Pancreas (tissue), 10 donors: ENCODE results near the gene SPECC1L. TPM values are rescaled to one million over a fixed set of nuclear protein-coding genes. Genes with fewer than 3 reads are reported as not detected.

ENCODE experiments used
- ATAC-seq, 4 donors: fragments of 200-7000 bp; cut with Tn5 transposase; one replicate each; pipeline versions ENCODE4 v1.8.0 to v1.9.1; 2020; ENCODE audit warnings: mild to moderate bottlenecking in 4 of 4, moderate library complexity in 4 of 4
- DNase-seq, 6 donors: peaks; one replicate each; pipeline ENCODE4 v3.0.0-alpha.2; 2020
- FAIRE-seq: peaks from 2 replicates; lab custom pipeline; 2012; peaks lifted over from hg19 to GRCh38; lab: Jason Lieb, UNC
- H3K27ac ChIP-seq, 4 donors: fragments of 200-600 bp; sonication (generic); 1 replicate in 3 of 4; 2 replicates in 1 of 4; pipeline versions ENCODE4 v1.5.0 to v1.8.0; 2020
- H3K27me3 ChIP-seq, 4 donors: fragments of 200-600 bp; one replicate each; pipeline ENCODE4 v1.8.0; 2021
- H3K36me3 ChIP-seq, 3 donors: fragments of 200-600 bp; sonication (generic) in 1 of 3; one replicate each; pipeline versions ENCODE4 v1.5.0 to v1.8.0; 2020 to 2021
- H3K4me1 ChIP-seq, 3 donors: fragments of 200-600 bp; one replicate each; pipeline ENCODE4 v1.8.0; 2021
- H3K4me3 ChIP-seq, 4 donors: fragments of 200-600 bp; sonication (generic) in 2 of 4; one replicate each; pipeline versions ENCODE4 v1.5.0 to v1.8.0; 2020 to 2021
- H3K9me3 ChIP-seq, 4 donors: fragments of 200-600 bp; one replicate each; pipeline ENCODE4 v1.8.0; 2021
- WGBS, 2 donors: extraction: QIAGEN DNeasy Blood & Tissue Kit; methylation state at CpG; one replicate each; pipeline ENCODE4 v1.1.7; 2013; 5-methylcytosine and 5-hydroxymethylcytosine counted together
- intact Hi-C, 3 donors: fragments of 100-400 bp; cut with DNase I; formaldehyde crosslinking; loops; one replicate each; pipeline versions ENCODE4 v1.11.1 to v1.14.2; 2022
- polyA plus RNA-seq, 2 donors: library from polyadenylated mRNA; stranded (reverse); fragments of 200-250 nt; gene quantifications; one replicate each; pipeline ENCODE4 v1.2.3, GENCODE V29; 2013
- total RNA-seq, 6 donors: library from RNA; stranded (reverse); fragmentation: NEBNext Ultra II Directional in 4 of 6; extraction: Animal tissue kit (Norgen Biotek cat#: 25700) in 4 of 6; gene quantifications; one replicate each; pipeline versions ENCODE4 v1.2.1 to v1.2.4, GENCODE V29; 2021 to 2023
- TF ChIP-seq, protein P1 (sequence below), 4 donors: fragments of 200-600 bp; sonication (generic) in 3 of 4; IDR thresholded peaks; one replicate each; pipeline versions ENCODE4 v1.5.0 to v1.8.0; 2021; ENCODE audit warnings: antibody characterized with exemption in 4 of 4
- donor health status: healthy with polysubstance abuse.
- donor health status: DM: no; HTN: no; CAD: no; lungs with moderate emphysema.
- donor health status: DM: no; HTN: no; CAD: no.
- donor health status: control.
- donor health status: control.
- donor health status: Bipolar disorder and iron deficiency.
- donor health status: DM: yes; HTN: yes; CAD: no.
- donor health status: DM: no; HTN: no; CAD: no.
- donor health status: DM: no; HTN: no; CAD: no.
- donor health status: DM: yes; HTN: yes; CAD: no.

Gene SPECC1L
- total and polyA plus RNA-seq, 8 donors = 8.6 to 36.3 (median 26.5) TPM

DNA sequence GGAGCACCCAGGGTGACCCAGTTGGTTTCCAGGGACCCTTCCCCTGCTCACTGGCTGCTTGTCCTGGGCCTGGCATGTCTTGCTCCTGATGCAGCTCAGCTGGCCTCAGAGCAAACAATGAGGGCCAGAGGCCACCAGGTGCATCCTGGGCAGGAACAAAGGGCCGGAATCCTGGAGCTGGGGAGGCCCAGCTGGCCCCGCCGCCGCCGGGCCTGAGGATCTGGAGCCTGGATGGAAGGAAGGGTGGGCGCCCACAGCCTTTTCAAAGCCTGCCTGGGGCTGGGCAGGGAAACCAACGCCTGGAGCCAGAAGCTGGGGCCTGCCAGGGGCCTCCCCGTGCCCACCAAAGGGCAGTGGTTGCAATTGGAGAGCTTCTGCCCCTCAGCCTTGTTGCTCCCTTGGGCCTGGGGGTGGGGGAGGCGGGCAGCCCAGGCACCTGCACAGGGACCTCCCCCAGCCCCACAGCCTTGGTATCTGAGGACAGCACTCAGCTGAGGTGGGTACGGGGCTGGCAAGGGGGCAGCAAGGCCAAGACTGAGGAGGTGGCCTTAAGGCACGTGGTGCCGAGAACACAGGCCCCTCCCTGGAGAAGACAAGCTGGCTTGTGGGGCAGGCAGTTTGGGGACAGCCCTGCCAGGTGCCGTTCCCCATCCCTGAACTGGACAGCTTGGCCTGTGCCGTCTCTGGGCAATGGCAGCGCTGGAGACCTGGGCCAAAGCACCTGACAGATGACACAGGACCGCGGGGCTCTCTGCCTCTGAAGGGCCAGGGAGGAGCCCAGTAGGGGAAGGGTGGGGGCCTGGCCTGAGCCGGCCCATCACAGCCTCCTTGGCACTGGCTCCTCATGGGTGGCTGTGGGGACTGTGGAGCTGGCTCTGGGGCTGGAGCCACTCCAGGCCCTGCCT is 149.7 kb downstream of the SPECC1L start:
- H3K27ac ChIP-seq = no peak overlapping the region

DNA sequence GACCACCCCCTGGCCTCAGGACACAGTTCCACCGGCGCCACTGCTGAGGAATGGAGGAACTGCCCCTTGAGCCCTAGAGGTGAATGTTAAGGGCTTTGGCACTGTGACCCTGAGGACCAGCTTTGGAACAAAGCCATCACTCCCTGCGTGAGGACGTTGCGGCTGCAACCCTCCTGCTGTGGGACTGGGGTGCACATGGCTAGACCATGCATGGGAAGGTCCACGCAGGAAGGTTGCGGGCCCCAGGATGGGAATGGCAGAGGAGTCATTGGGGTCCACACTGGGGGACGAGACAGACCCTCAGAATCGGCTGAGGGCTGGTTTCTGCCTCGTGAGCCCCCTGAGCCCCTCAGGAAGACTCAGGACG is 150.3 kb downstream of the SPECC1L start:
- no peak overlapping the region for H3K4me3 ChIP-seq
- TF ChIP-seq, protein P1, sequence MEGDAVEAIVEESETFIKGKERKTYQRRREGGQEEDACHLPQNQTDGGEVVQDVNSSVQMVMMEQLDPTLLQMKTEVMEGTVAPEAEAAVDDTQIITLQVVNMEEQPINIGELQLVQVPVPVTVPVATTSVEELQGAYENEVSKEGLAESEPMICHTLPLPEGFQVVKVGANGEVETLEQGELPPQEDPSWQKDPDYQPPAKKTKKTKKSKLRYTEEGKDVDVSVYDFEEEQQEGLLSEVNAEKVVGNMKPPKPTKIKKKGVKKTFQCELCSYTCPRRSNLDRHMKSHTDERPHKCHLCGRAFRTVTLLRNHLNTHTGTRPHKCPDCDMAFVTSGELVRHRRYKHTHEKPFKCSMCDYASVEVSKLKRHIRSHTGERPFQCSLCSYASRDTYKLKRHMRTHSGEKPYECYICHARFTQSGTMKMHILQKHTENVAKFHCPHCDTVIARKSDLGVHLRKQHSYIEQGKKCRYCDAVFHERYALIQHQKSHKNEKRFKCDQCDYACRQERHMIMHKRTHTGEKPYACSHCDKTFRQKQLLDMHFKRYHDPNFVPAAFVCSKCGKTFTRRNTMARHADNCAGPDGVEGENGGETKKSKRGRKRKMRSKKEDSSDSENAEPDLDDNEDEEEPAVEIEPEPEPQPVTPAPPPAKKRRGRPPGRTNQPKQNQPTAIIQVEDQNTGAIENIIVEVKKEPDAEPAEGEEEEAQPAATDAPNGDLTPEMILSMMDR (IDR thresholded peaks at IDR 0.05) = no peak
- FAIRE-seq (no peak), ATAC-seq (no peak), DNase-seq (peak in 2 of 6 donors; percentile 51 to 58)
- intact Hi-C loops = loop anchor here in 2 of 3 donors (5.0 kb wide), 2 partner anchors 101 to 106 kb away; no protein-coding TSS in a partner anchor
- no peaks in the 10 kb centered on the region for H3K36me3 ChIP-seq
- WGBS, 2 donors = 48 to 57% methylated on average over 11 of the region's 11 CpGs
- H3K27me3 ChIP-seq = no peaks in the 10 kb centered on the region
- H3K4me1 ChIP-seq = no peaks in the 10 kb centered on the region
- no peak overlapping the region for H3K27ac ChIP-seq
- H3K9me3 ChIP-seq = no peaks in the 10 kb centered on the region

More for the DNA sequence above, 149.7 kb downstream of the SPECC1L start:
- FAIRE-seq = no peak
- no peak overlapping the region for H3K4me3 ChIP-seq
- DNase-seq = peak in 2 of 6 donors; percentile 59 to 75
- H3K36me3 ChIP-seq = no peaks in the 10 kb centered on the region
- intact Hi-C loops = loop anchor here in 2 of 3 donors (5.0 kb wide), 2 partner anchors 102 to 107 kb away; no protein-coding TSS in a partner anchor
- no peaks in the 10 kb centered on the region for H3K4me1 ChIP-seq
- 24 to 26% methylated on average over 17 to 18 of the region's 18 CpGs for WGBS, 2 donors
- no peaks in the 10 kb centered on the region for H3K27me3 ChIP-seq
- peak in 2 of 4 donors; percentile 2 to 4 for ATAC-seq
- TF ChIP-seq, protein P1 (IDR thresholded peaks at IDR 0.05) = no peak
- H3K9me3 ChIP-seq = no peaks in the 10 kb centered on the region

DNA sequence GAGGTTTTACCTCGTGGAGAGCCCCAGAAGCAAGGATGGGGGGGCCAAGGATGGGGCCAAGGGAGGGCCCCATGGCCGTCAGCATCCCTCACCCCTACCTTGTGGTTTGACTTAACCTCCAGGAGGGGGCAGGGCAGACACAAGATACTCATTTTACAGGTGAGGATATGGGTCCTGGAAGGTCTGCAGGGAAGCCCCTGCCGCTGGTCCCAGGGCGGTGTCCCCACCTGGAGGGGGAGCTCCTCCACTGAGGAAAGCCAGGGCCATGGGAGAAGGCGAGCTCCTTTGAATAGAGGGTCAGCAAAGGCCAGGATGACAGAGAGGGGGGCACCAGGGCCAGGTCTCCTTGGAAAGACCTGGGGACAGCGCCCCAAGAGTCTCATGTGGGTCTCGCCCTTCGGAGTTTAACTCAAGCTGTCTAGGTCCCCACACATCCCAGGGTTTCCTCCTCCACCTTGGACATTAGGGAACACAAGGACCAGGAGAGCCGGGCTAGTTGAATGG is 150.8 kb downstream of the SPECC1L start:
- Histone ChIP-seq H3K27ac (no peak overlapping the region), H3K27me3 (no peaks in the 10 kb centered on the region), H3K4me1 (no peaks in the 10 kb centered on the region), H3K4me3 (no peak overlapping the region), H3K36me3 (no peaks in the 10 kb centered on the region), H3K9me3 (no peaks in the 10 kb centered on the region)
- FAIRE-seq = no peak
- intact Hi-C loops = loop anchor here in 2 of 3 donors (5.0 kb wide), 2 partner anchors 101 to 106 kb away; no protein-coding TSS in a partner anchor
- WGBS, 2 donors = 31 to 39% methylated on average over 9 of the region's 9 CpGs
- TF ChIP-seq, protein P1 (IDR thresholded peaks at IDR 0.05) = peak in 1 of 4 donors; percentile 8
- DNase-seq = peak in 2 of 6 donors; percentile 48 to 49
- no peak for ATAC-seq

DNA sequence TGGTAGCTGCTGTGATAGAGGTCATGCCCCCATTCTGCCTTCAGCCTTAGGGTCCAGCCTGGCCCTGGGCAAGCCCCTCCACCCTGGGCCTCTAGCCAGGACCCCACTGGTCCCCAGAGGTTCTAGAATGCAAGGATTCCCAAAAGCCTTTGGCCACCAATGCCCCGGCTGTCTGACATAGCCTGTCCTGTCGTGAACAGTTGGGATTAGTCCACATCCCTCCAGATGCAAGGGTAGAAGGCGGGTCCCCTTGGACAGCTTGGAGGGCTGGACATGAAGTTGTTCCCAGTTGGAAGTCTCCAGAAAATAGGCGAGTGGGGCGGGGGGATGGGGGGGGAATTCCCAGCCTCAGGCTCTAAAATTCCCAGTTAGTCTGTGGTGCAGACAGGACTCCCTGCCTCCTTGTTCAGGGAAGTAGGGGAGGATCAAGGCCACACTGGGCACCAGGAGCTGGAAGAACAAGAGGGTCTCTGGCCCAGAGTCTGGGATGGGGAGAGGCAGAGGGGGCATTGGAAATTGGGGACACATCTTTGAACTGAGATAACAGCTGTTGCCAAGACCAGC is 151.6 kb downstream of the SPECC1L start:
- 74 to 77% methylated on average over 5 of the region's 5 CpGs for WGBS, 2 donors
- Histone ChIP-seq H3K27ac (no peak overlapping the region), H3K27me3 (no peaks in the 10 kb centered on the region), H3K9me3 (no peaks in the 10 kb centered on the region), H3K4me1 (no peaks in the 10 kb centered on the region), H3K4me3 (no peak overlapping the region), H3K36me3 (no peaks in the 10 kb centered on the region)
- FAIRE-seq = no peak
- no peak for ATAC-seq
- intact Hi-C loops = loop anchor here in 2 of 3 donors (5.0 kb wide), 2 partner anchors 100 to 105 kb away; no protein-coding TSS in a partner anchor
- peak in 1 of 6 donors; percentile 49 for DNase-seq
- TF ChIP-seq, protein P1 (IDR thresholded peaks at IDR 0.05) = no peak
